Lower lobe of right lung (tissue), 2 donors: ENCODE data around the gene MOCS2. TPM values are rescaled to one million over a fixed set of nuclear protein-coding genes. Genes with fewer than 3 reads are reported as not detected.
A peak's percentile ranks its signal among the peaks of the same experiment; 100 is the strongest.
"Not testable (repeated sequence)": the region's sequence is repeated elsewhere in the genome, so short reads cannot be mapped to it uniquely, and the experiment has no call there.

ENCODE experiments used
- ATAC-seq, 2 donors: fragments of 200-7000 bp; cut with Tn5 transposase; one replicate each; pipeline ENCODE4 v1.9.1; 2020 to 2022; ENCODE audit warnings: mild to moderate bottlenecking in 2 of 2, moderate library complexity in 2 of 2
- DNase-seq: peaks from one replicate; pipeline ENCODE4 v3.0.0-alpha.2; 2020
- H3K27ac ChIP-seq: fragments of 200-600 bp; one replicate; pipeline ENCODE4 v1.8.0; 2022
- H3K27me3 ChIP-seq: fragments of 200-600 bp; one replicate; pipeline ENCODE4 v1.8.0; 2022; ENCODE audit warnings: low read depth
- H3K36me3 ChIP-seq: fragments of 200-600 bp; one replicate; pipeline ENCODE4 v1.8.0; 2022; ENCODE audit warnings: mild to moderate bottlenecking
- H3K4me1 ChIP-seq: fragments of 200-600 bp; one replicate; pipeline ENCODE4 v1.8.0; 2022
- H3K4me3 ChIP-seq: fragments of 200-600 bp; one replicate; pipeline ENCODE4 v1.8.0; 2022; ENCODE audit warnings: mild to moderate bottlenecking
- H3K9me3 ChIP-seq: fragments of 200-600 bp; one replicate; pipeline ENCODE4 v1.8.0; 2022
- CTCF ChIP-seq: fragments of 200-600 bp; IDR thresholded peaks from one replicate; pipeline ENCODE4 v1.8.0; 2022; ENCODE audit warnings: antibody characterized with exemption, mild to moderate bottlenecking
- intact Hi-C: fragments of 100-400 bp; cut with DNase I; formaldehyde crosslinking; loops from one replicate; pipeline ENCODE4 v1.11.0; 2022
- total RNA-seq: library from RNA; stranded (reverse); fragmentation: NEBNext Ultra II Directional; extraction: Animal tissue kit (Norgen Biotek cat#: 25700); gene quantifications from one replicate; pipeline ENCODE4 v1.2.1, GENCODE V29; 2021
- donor health status: DM: no; HTN: yes; CAD: no; lungs with severe emphysema.

Gene MOCS2
- total RNA-seq, 1 donor from 2014 or later: 28.8 TPM

- H3K36me3 ChIP-seq: no peaks in the 10 kb centered on the region
- H3K27me3 ChIP-seq: no peaks in the 10 kb centered on the region
- no peak for TF ChIP-seq CTCF
- H3K4me3 ChIP-seq: no peak overlapping the region
- peaks cover 5% of the 10 kb centered on the region for H3K4me1 ChIP-seq
- intact Hi-C loops: no loop called here
- no peak overlapping the region for H3K27ac ChIP-seq
- no peak for DNase-seq
- ATAC-seq: no peak
- H3K9me3 ChIP-seq: no peaks in the 10 kb centered on the region
These were observed 5.4 kb upstream of the MOCS2 start for GRCh38 chr5:53114988-53115387.

- DNase-seq (no peak), ATAC-seq (no peak)
- Histone ChIP-seq H3K27ac (no peak overlapping the region), H3K27me3 (no peaks in the 10 kb centered on the region), H3K4me1 (peaks cover 6% of the 10 kb centered on the region), H3K9me3 (no peaks in the 10 kb centered on the region), H3K36me3 (no peaks in the 10 kb centered on the region), H3K4me3 (no peak overlapping the region)
- no peak for TF ChIP-seq CTCF
- intact Hi-C loops: no loop called here
These were observed 4.4 kb upstream of the MOCS2 start for GRCh38 chr5:53113947-53114346.

GRCh38 chr5:53112909-53113308 is 3.4 kb upstream of the MOCS2 start:
- ATAC-seq: no peak
- intact Hi-C loops: no loop called here
- Histone ChIP-seq H3K4me1 (peaks cover 16% of the 10 kb centered on the region), H3K27ac (no peak overlapping the region), H3K36me3 (no peaks in the 10 kb centered on the region), H3K27me3 (no peaks in the 10 kb centered on the region), H3K4me3 (no peak overlapping the region), H3K9me3 (no peaks in the 10 kb centered on the region)
- no peak for TF ChIP-seq CTCF
- DNase-seq: no peak

- H3K36me3 ChIP-seq, H3K4me3 ChIP-seq, H3K27me3 ChIP-seq, H3K27ac ChIP-seq, ATAC-seq, intact Hi-C loops, H3K9me3 ChIP-seq, DNase-seq: not testable (repeated sequence)
- peaks cover 16% of the 10 kb centered on the region for H3K4me1 ChIP-seq
These were observed 2.8 kb upstream of the MOCS2 start for GRCh38 chr5:53112307-53112706.

GRCh38 chr5:53111139-53111538 is 1.6 kb upstream of the MOCS2 start:
- no peak overlapping the region for H3K27ac ChIP-seq
- TF ChIP-seq CTCF: no peak
- no peak overlapping the region for H3K4me3 ChIP-seq
- H3K4me1 ChIP-seq: peaks cover 16% of the 10 kb centered on the region
- H3K9me3 ChIP-seq: no peaks in the 10 kb centered on the region
- no peak for ATAC-seq
- H3K27me3 ChIP-seq: no peaks in the 10 kb centered on the region
- intact Hi-C loops: no loop called here
- no peaks in the 10 kb centered on the region for H3K36me3 ChIP-seq
- DNase-seq: no peak

GRCh38 chr5:53110156-53110555 is 599 bp upstream of the MOCS2 start:
- DNase-seq (no peak), ATAC-seq (peak; percentile 2 to 11)
- no peak for TF ChIP-seq CTCF
- Histone ChIP-seq H3K27ac (peak overlapping the region; percentile 76), H3K4me3 (peak overlapping the region; percentile 73), H3K4me1 (peaks cover 16% of the 10 kb centered on the region), H3K27me3 (no peaks in the 10 kb centered on the region), H3K9me3 (no peaks in the 10 kb centered on the region), H3K36me3 (no peaks in the 10 kb centered on the region)
- intact Hi-C loops: no loop called here
